Fibroblast of mammary gland (primary cell): ENCODE results near the gene TBC1D22A.

Source experiments
- DNase-seq: peaks from one replicate; pipeline ENCODE4 v3.0.0-alpha.2; 2010; ENCODE audit warnings: low read depth
- H3K4me3 ChIP-seq: 2 replicates; pipeline ENCODE4 v1.5.1; 2011; ENCODE audit warnings: low read depth, mild to moderate bottlenecking, low read length, moderate library complexity; ENCODE audit not compliant: control insufficient read depth
- TF ChIP-seq, protein P1 (sequence below): conservative IDR thresholded peaks from 2 replicates; pipeline ENCODE4 v1.5.1; 2011; ENCODE audit warnings: low read depth, low read length, inconsistent platforms; ENCODE audit not compliant: control insufficient read depth, insufficient read depth

TBC1D22A gene

DNA sequence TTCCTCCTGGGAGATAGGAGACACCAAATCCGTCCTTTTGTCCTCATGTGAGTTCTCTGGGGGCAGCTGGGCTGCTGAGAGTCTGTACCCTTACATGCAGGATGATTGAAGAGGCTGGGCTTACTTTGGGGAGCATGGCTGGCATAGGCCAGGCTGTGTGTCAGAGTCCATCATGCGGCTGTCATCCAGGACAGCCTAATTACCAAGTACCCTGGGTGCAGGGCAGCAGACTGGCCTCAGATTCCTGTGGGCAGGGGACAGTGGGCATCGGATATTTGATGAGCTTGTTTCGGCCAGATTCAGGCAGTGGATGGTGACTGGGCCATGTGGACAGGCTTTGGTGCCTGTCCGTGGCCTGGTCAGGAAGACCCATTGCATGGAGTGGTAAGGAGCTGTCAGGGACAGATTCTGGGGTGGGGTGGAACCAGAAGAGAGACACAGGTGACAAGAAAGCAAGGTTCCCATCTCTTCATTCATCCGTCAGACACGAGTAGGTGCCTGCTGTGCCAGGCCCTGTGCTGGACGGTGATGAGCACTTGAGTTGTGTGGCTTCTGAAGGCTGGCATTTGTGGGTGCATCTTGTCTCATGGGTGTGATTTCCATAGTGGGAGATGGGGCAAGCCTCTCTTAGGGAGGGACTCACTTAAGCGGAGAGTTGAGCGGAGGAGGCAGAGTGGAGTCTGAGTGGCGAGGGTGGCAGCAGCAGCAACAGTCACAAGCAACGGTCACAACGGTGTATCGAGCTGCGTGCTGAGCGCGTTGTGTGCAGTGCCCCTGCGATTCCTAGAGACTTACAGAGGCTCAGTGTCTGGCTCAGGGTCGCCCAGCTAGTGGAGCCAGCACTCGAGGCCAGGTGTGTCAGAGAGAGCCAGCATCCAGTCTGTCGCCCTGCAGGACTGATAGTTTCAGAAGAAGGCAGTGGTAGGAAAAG lies 48.7 kb downstream of the TBC1D22A start:
- DNase-seq, result no peak
- H3K4me3 ChIP-seq, result no peak overlapping the region
- TF ChIP-seq, protein P1, sequence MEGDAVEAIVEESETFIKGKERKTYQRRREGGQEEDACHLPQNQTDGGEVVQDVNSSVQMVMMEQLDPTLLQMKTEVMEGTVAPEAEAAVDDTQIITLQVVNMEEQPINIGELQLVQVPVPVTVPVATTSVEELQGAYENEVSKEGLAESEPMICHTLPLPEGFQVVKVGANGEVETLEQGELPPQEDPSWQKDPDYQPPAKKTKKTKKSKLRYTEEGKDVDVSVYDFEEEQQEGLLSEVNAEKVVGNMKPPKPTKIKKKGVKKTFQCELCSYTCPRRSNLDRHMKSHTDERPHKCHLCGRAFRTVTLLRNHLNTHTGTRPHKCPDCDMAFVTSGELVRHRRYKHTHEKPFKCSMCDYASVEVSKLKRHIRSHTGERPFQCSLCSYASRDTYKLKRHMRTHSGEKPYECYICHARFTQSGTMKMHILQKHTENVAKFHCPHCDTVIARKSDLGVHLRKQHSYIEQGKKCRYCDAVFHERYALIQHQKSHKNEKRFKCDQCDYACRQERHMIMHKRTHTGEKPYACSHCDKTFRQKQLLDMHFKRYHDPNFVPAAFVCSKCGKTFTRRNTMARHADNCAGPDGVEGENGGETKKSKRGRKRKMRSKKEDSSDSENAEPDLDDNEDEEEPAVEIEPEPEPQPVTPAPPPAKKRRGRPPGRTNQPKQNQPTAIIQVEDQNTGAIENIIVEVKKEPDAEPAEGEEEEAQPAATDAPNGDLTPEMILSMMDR, result no peak

DNA sequence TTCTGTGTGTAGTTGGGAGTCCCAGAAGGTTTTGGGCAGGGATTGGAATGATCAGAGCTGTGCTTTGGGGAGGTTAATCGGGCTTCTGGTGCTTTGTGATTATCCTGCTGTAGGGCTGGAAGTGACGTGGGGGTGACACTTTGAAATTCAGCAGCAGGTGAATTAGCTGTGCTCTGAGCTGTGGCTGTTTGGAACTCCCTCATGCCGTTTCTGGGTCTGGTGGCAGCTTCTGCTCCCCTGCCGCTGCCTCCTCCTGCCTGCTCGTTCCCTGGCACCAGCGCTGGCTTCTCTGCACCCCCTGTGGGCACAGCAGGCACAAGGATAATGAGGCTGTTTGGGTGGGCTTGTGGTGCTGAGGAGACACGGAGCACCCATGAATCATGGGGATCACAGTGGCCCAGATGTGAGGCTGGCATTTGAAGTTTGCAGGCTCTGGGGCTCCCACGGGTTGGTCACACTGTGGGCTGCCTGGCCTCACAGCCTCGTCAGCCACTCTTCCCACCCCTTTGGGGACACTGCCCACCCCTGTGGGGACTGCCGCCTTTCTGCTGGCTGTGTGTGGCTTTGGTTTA lies 49.7 kb downstream of the TBC1D22A start:
- TF ChIP-seq, protein P1, result no peak
- H3K4me3 ChIP-seq, result no peak overlapping the region
- DNase-seq, result no peak

DNA sequence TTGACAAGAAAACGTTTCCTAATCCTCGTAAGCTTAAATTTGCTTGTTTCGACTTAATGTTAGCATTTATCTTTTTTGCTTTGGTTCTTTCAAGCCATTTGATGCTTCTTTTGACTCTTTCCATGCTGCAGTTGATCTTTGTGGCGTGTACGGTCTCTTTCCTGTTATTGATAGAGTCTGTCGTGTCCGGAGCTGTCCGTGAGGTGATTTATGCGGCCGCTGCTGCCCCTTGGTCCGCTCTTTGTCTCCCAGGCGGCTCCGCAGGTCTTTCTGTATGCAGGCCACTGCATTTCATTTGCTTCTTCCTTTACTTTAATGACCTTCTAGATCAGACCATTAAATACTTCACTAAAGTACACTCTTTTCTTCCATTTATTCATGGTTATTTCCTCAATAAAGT lies 50.3 kb downstream of the TBC1D22A start:
- TF ChIP-seq, protein P1, result no peak
- no peak overlapping the region for H3K4me3 ChIP-seq
- no peak for DNase-seq

DNA sequence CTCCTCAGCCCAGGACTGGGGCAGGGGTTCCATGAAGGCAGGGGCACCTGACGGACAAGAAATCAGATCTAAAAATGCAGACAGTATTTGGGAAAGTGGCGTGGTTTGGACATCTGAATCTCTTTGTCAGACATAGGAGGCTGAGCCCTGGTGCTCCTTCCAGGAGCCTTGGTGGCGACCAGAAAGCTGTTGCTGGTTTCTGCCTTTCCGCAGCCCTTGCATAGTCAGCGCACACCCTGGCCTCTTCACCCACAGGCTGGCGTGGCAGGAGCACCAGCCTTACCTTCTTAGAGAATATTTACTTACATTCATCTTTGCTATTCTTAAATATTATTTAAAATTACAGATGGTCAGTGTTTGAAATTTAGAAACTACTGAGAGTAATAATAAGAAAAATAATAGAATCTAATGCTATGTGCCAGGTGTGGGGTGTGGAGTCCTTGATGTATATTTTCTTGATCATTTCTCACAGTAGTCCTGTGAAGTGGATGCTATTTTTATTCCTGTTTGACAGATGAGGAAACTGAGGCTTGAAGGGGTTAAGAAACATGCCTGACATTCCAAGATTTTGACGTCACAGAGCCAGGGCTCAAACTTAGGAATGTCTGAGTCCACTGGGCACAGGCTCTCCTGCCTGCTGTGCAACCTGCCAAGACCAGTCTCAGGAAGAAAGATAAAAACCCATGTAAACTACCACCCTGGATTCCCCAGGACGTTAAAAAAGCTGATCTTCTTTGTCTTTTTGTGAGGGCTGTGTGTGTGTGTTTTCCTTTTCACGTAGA lies 51.6 kb downstream of the TBC1D22A start:
- H3K4me3 ChIP-seq, result no peak overlapping the region
- TF ChIP-seq, protein P1, result no peak
- DNase-seq, result peak; percentile 7

DNA sequence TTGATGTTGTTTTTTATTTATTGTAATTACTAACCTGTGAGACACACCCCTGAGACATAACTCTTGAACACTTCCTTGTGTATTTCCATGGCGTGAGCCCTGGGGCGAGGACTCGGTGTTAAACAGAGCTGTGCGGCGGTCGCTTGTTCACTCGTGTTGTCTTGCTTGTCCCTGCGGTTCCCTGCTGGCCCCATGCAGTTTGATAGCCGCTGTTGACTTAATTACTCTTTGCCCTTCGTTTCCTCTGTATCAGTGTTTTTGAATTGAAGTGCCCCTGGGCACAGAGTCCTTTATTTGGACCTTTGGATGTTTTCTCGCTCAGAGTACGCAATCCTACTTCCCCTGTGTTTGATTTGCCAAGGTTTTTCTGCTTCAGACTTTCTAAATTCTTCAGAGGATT lies 52.7 kb downstream of the TBC1D22A start:
- TF ChIP-seq, protein P1, result no peak
- no peak for DNase-seq
- H3K4me3 ChIP-seq, result no peak overlapping the region

DNA sequence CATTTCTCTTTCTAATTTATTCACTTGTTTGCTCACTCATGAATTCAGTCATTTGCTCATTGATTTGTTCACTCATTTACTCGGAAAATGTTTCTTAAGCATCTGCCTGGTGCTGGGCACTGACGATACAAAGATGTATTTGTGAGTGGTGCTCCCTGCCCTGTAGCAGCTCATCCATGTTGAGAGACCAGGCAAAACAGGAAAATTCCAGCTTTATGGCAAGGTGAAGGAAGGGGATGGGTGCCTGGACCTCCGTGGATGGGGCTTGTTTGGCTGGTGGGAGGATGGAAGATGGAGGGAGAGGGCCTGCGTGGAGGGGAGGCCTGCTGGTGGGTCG lies 53.1 kb downstream of the TBC1D22A start:
- TF ChIP-seq, protein P1, result no peak
- no peak overlapping the region for H3K4me3 ChIP-seq
- no peak for DNase-seq
